Ramos (cell line): ENCODE measurements around the gene ANAPC13.

Experiments
- in situ Hi-C: fragments of 300-500 bp; cut with MboI; formaldehyde crosslinking; loops from one replicate; pipeline ENCODE4 v1.14.3; 2022; ENCODE audit warnings: low sequenced_read_pairs; ENCODE audit not compliant: unreplicated experiment

The ANAPC13 gene

GRCh38 chr3:134458406-134458945, 27.3 kb downstream of the ANAPC13 start:
- in situ Hi-C loops = no loop called here

GRCh38 chr3:134457376-134458074, 28.3 kb downstream of the ANAPC13 start:
- in situ Hi-C loops = no loop called here

DNA sequence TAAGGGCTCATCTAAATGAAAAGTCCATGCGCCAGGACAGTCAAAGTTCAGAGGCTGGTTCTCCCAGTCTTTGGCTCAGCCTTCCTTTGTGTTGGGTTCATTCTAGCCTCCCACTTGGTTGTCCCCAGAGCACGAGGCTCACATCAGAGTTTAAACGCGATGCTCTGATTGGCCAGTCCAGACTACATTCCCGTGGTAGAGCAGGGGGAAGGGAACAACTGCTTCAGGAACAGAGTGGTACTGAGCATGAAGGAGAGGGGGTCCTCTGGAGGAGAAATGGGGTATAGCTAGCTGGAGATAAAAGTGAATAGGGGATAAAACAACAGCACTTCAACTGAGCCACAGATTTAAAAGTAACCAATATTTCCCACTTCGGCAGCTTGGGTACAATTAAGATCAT, 32.2 kb downstream of the ANAPC13 start:
- in situ Hi-C loops = no loop called here

DNA sequence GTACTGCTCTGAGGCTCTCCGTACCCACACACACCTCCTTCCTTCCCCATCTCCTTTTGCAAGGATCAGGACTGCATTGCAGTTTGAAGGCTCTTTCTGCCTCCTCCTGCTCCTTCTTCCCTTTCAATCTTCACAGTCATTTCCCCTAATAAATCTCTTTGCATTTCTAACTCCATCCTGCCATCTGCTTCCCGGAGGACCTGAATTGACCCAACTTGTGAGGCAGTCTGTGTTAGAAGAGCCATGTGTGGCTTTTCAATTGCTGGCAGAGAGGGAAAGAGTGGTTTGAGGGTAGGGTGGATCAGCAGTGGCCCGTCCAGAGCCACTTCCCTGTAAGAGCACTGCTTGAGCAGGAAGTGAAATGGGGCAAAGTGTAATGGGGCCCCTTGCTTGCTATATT, 35.8 kb downstream of the ANAPC13 start:
- in situ Hi-C loops = no loop called here

GRCh38 chr3:134449277-134449676, 36.5 kb downstream of the ANAPC13 start:
- in situ Hi-C loops = no loop called here

DNA sequence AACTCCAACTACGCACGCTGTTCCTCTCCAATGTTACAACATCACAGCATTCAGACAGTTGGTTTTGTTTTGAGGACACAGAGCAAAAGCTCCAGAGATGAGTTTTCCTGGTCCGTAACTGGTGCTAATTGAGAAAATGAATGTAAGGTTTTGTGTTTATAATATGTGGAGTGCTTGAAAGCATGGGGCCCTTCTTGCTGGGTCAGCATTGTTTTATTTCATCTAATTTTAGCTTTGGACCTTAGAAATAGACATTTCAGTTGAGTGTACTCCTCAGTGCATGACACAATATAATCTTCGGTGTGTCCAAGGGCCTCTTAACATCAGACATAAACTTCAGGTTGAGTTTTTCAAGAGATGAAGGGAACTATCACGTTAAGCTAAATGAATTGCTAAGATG, 37.1 kb downstream of the ANAPC13 start:
- in situ Hi-C loops = no loop called here

- in situ Hi-C loops = no loop called here
These were observed 38.4 kb downstream of the ANAPC13 start for GRCh38 chr3:134447351-134447750.

- in situ Hi-C loops = no loop called here
These were observed 39.0 kb downstream of the ANAPC13 start for GRCh38 chr3:134446800-134447199.

DNA sequence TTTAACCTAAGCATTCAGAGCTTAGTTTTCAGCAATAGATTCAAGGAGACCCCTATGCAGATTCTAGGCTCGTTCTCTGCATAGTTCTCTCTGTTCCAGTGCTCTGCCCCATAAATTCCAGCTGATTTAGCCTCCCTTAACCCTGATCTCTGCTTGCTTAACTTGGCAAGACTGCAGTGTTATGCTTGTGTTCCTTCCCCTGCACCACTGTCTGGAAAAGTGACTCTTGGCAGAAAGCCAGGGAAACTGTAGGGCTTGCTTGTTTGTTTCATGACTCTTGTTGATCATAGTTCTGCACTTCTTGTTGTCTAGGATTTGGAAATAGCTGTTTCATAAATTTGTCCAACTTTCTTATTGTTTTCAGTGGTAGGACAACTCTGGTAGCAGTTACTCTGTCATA, 40.1 kb downstream of the ANAPC13 start:
- in situ Hi-C loops = no loop called here

- in situ Hi-C loops = no loop called here
These were observed 40.7 kb downstream of the ANAPC13 start for GRCh38 chr3:134445095-134445494.

DNA sequence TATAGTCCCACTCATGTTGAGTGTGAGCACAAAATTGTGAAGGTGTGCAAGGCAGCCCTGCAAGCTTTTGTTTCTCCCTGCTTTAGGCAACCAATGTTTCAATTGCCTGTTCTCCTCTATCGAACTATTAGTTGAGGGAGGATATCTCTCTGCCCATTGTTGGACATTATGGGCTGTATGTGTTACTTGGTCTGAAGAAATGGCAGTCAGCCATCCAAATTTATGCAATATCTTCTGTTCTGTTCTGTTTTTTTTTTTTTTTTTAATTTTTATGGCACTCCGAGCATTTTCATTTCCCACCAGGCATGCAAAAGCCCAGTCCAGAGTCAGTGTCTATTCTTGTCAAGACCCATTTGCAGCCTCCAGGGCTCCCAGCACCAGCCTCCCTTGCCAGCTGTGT, 44.0 kb downstream of the ANAPC13 start:
- in situ Hi-C loops = no loop called here

DNA sequence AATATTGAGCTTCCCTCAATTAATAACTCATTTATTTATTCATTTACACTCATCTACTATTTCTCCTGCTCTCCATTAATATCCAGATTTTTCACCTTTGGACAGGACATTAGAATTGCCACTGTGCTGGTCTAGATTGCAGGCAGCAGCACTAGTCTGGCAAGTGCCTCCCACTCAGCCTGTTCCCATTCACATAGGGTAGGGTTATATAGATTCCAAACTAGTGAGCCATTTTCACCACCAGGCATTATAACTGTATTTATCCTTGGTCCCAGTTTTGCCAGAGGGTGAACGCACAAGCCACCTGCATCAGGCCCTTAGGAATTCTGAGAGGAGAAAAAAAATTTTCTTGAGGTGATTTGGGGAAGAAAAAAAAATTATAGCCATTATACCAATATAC, 44.5 kb downstream of the ANAPC13 start:
- in situ Hi-C loops = no loop called here

- in situ Hi-C loops = no loop called here
These were observed 48.5 kb downstream of the ANAPC13 start for GRCh38 chr3:134437211-134437752.

GRCh38 chr3:134432236-134432635, 53.5 kb downstream of the ANAPC13 start:
- in situ Hi-C loops = no loop called here

GRCh38 chr3:134430950-134431445, 54.8 kb downstream of the ANAPC13 start:
- in situ Hi-C loops = no loop called here

DNA sequence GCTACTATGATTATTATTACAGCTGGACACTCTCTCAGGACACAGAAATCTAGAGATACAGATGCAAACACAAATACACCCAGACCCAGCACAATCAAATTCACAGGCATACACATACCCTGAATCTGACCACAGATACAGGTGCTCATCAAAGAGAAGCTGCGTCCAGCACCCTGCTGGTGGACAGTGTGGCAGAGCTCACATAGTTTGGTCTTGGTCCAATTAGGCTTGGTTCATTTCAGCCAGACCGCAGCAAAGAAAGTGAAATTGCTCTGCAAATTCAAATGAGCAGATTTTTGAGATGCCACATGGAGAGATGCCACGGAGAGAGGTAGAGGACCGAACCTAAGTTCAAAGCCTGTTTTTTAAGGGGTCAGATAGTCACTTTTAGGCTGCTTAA, 55.6 kb downstream of the ANAPC13 start:
- in situ Hi-C loops = no loop called here

DNA sequence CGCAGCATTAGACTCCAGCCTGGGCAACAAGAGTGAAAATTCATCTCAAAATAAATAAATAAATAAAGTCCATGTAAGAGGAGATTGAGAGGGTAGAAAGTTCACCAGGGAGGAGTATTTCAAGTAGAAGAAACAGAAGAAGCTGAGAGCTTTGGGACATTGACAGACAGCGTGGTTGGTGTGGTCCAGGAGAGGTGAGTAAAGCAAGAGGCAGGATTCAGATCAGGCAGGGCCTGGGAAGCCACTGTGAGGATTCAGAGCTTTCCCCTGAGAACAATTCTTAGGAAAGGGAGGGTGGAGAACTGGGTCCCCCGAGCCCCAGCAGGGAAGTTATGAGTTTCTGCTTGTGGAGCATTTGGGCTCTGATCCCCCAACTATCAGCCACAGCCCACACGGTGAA, 57.4 kb downstream of the ANAPC13 start:
- in situ Hi-C loops = no loop called here
